ENCODE measurements around the gene PTAFR.
"Not testable (repeated sequence)": the region's sequence is repeated elsewhere in the genome, so short reads cannot be mapped to it uniquely, and the experiment has no call there.

GRCh38 chr1:28139866-28140265, 36.6 kb downstream of the PTAFR start:
- not testable (repeated sequence) for TF ChIP-seq CTCF, POLR2A, EP300 (IDR thresholded peaks at IDR 0.05)

All from tibial nerve (tissue), 4 donors.